GM19351 (cell line): ENCODE results near the gene EFCAB7.
A peak's percentile ranks its signal among the peaks of the same experiment; 100 is the strongest.

Experiments used
- ATAC-seq: cut with Tn5 transposase; IDR thresholded peaks from one replicate; pipeline ENCODE4 v1.9.1; 2021; ENCODE audit warnings: mild to moderate bottlenecking, moderate library complexity; ENCODE audit not compliant: unreplicated experiment

Gene EFCAB7

DNA sequence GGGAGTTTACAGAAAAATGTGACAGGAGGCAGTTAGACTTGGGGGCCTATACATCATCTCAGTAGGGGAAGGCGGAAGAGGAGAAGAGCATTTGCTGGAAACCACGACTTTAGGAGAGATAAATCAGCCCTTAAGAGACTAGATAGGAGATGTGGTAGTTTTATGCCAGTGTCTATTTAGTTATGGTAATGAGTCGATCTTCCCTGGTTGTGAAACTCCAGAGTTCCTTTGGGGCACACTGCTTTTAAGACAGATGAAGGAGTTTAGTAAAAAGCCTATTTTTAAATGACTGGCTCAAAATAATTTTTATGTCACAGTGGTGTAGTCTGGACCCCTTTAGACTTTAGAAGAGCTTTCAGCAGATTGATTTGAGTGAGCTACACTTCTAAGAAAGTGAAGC, 77.7 kb downstream of the EFCAB7 start:
- no peak for ATAC-seq

DNA sequence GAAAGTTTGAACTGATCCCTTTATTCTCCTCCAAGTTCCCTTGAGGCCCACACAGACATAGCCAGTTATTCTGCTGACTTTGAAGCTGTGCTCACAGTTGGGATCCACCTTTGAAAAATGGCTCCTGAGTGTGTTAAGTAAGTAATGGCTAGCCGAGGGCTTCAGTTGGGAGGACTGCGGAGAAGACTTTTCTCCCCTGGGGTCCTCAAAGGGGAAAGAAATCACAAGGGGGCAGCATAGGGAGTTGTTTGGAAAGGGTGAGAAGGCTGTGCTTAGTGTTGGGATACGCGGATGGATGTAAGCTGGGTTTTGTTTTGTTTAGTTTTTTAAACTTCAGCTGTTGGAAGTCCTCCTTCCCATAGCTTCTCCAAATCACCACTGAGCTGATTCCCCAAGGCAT, 78.1 kb downstream of the EFCAB7 start:
- no peak for ATAC-seq

DNA sequence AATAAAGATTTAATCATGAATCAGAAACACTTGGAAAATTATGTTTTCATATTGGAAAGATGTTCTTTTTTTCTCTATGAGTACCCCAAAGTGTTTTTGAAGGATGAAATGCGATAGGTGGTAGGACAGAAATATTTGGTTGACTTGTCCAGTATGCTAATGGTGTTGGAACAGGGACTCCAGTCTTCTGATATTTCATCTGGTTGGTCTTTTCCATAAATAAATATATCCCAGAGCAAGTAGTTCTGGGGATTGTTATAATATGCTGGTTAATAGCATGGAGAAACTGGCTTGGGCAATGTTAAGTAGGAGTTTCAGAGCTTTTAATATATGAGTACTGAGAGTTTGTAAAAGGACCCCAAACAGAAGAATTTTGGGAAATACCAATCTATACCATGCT, 78.6 kb downstream of the EFCAB7 start:
- no peak for ATAC-seq

DNA sequence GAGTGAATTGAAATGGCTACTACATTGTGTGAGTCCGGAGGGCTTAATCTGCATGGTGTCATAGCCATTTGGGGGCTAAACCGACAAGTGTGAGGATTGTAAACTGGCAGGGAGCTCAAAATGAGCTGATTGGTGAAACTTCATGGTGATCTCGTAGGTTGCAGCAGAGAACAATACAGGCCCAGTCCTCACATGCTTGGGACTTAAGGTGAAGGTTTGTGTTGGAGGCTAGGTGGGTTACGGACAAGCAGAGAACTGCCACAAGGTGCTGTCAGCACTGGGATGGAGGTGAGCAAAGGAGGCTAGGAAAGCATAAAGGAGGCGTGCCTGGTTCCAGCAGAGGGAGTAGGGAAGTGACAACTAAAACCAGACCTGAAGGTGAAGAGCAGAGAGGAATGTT, 79.3 kb downstream of the EFCAB7 start:
- no peak for ATAC-seq

DNA sequence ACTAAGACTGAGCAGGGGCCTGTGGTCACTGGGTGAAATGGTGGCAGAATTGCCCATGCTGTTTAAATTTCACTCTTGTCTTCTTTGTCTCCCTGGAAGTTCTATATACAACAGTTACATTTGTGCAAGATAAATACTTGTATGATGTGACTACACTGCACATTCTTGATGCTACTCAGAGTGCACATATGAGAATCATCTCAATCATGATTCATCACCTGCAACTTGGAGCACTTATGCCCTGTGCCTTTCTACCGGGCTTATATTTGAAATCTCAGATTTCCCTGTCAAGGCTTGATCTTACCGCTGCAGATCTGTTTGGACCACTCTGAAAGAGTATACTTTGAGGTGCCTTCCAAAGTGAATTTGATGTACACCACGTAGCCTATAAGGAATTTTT, 80.5 kb downstream of the EFCAB7 start:
- ATAC-seq: no peak

DNA sequence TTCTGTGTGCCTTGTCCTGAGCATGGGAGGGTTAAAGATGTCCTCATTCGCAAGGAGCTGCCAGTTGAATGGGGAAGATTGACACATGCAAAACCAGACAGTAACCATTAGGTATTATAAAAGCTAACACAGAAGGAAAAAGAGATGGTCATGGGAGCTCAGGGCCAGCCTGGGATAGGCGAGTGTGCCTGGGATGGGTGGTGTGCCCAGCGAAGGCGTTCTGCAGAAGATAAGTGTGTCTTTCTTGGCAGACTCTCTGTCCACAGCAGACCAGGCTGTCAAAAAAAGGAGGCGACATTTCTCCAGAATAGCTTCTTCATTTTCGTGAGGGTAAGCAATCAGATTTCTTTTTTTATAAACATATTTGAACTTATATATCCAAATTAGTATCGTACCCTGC, 84.0 kb downstream of the EFCAB7 start:
- no peak for ATAC-seq

DNA sequence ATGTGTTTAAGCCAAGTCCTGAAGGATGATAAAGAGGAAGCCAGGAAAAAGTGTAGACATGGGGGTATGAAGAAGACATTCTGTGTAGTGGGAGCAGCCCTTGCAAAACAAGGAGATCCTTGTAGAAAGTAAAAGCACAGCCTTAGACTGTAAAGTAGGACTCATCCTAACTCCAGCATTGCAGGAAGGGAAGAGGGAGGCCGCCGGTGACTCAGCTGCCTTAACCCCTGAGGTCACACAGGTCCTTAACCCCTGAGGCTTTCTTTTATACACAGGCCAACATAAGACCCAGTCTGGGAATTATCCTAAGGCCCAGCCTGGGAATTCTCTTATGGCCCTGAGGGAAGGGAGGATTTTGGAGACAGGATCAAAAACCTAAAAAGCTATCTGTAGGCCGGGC, 87.9 kb downstream of the EFCAB7 start:
- ATAC-seq: no peak

DNA sequence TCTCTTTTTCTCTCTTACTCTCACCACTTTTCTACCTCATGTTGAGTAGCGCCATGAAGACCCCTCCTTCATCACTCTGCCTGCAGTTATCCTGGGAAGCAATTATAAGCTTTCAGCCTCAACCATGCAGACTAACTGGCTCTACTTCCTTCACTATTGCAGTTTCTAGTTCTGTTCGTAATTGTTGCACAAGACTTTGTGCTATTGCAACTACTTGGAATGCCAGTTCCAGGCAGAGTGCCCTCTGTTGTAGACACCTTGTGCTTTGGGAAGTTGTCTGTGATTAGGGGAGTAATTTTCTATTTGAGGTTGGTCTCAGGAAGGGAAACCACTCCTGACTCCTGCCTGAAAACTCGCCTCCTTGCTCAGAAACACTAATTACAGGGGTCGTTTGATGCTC, 89.2 kb downstream of the EFCAB7 start:
- no peak for ATAC-seq

DNA sequence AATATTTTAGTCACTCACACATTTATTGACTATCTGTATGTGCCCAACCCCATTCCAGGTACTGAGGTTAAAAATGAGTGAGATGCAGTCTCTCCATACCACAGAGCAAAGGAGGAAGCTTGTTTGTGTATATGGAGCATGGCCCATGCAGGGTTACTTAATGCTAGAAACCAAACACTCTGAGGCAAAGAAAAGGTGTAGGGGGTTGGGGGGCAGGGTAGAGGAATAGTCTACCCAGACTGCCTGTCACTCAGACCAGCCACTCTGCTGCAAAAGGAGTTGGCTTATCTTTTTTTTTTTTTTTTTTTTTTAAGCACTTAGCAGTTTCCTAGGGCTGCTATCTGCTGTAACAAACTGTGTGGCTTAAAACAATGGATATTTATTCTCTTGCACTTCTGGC, 89.6 kb downstream of the EFCAB7 start:
- no peak for ATAC-seq

DNA sequence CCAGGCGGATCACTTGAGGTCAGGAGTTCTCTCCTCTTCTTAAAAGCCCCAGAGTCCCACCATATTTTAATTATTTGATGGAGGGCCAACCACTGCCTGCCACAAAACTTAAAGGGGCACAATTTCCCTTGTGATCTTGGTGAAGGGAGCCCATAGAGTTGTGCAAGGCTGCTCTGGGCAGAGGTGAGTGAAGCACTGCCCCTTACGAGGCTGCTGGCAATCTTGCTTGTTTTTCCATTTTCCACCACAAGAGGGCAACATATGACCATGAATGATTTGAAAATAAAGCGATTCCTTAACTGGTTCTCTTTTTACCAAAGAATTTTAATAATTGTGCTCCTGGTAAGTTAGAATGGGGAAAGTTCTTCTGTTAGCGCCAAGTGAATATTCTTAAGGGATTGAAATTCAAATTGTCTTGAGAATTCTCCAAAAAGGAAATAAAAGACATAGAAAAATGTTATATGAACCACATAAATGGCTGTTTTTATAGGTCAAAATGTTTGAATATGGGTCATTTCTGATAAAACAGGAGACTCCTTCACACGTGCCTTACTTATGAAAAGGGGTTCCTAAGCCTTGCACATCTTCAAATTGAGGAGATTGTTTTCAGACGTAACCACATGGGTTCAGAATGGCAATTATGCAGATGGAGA, 92.6 kb downstream of the EFCAB7 start:
- peak; percentile 70 for ATAC-seq

DNA sequence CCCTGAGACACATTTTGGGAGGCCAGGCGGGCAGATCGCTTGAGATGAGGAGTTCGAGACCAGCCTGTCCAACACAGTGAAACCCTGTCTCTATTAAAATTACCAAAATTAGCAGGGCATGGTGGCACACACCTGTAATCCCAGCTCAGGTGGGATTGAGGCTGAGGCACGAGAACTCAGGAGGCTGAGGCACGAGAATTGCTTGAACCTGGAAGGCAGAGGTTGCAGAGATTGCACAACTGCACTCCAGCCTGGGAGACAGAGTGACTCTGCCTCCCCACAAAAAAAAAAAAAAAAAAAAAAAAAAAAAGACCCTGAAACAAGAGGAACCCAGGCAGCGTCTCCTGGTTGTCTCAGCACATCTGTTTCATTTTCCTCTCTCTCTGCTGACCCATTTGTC, 94.1 kb downstream of the EFCAB7 start:
- ATAC-seq: no peak

DNA sequence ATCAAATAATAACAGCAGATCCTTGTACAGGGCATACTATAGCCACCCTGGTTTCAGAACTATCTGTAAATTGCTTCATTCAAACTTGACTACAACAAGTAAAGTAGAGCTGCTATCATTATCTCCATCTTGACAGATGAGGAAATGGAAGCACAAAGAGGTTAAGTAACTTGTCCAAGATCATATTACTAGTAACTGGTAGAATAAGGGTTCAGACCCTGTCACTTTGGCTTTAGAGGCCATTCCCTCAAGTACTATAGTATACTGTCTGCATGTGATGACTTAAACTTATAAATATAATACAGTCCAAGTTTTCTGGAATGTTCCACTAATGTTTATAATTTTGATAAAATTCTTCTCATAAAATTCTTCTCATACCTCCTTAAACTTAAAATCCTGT, 94.7 kb downstream of the EFCAB7 start:
- no peak for ATAC-seq

DNA sequence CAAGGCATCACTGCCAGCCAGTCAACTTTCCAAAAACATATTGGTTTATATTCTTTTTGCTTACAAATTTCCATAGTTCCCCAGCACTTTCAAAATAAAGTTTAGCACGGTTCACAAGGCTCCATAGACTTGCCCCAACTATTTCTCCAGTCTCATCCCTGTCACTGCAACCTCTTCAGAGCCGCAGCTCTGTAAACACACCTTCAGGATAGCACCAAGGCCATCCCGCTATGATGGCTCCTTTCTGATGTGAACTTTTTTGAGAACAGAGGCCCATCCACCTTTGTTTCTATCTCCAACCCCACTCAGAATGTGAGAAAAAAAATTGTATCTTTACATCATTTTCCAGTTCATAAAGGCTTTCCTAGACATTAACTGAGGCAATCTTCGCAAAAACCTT, 96.2 kb downstream of the EFCAB7 start:
- ATAC-seq: no peak

DNA sequence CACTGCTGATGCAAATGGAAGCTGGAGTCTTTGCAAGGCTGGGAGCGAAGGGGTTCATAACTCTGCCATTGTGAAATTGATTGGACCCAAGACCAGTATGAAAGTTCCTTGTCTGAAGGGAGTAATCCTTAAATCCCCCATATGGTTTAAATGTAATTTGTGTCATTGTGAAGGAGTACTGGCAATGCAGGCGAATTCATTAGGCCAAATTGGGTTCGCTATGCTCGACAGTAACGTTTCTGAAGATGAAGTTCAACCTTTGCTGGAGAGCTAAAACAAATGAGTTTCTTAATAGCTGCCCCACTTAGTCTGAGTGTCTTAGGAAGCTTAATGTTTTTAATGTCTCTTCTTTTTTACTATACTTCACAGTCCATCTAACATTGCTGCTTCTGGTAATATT, 97.3 kb downstream of the EFCAB7 start:
- no peak for ATAC-seq

DNA sequence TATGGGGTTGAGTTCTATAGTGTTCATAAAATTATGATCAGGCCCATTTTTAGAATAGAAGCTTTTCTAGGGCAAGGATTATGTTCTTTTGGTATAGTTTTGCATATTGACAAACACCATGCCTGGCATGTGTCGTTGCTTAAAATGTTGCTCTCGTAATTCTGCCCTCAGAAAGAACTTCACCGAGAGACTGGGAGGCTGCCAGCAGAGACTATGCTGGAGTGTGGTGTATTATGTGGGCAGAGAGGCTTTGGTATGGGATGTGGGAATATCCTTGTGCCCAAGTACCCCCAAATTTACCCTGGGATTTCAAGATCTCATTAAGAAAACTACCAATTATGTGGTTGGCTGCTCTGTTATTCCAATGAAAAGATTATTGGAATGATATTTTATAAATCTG, 97.8 kb downstream of the EFCAB7 start:
- no peak for ATAC-seq

DNA sequence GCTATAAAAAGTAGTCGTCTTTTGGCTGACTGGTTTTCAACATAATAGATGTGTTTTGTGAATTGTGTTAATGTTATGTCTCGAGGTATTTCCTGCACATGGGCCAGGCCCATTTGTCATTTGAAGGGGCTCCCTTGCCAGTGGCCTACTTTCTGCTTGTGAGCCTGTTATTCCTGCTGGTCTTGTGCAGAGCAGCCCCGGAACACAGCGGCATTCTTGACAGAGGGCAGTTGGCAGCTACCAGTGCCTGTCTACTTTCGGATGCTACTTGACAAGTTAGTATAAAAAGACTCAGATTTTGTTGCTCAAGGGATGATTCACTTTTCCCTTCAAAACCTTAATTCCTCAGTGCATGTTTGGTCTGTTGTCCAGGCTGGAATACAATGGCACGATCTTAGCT, 98.4 kb downstream of the EFCAB7 start:
- no peak for ATAC-seq
